ENCODE results near the gene TRPM3. TPM values are rescaled to one million over a fixed set of nuclear protein-coding genes. Genes with fewer than 3 reads are reported as not detected.

The TRPM3 gene
- total RNA-seq, 1 experiment from 2014 or later = not detected

GRCh38 chr9:71090896-71091295 lies 30.5 kb downstream of the TRPM3 start:
- Histone ChIP-seq H3K4me2 (ENCODE audit: low read length) (no peak overlapping the region), H2AFZ (ENCODE audit: low read length) (no peak overlapping the region), H3K27me3 (ENCODE audit: low read length) (no peaks in the 10 kb centered on the region), H3K9me3 (ENCODE audit: low read length) (no peaks in the 10 kb centered on the region), H3K27ac (ENCODE audit: low read length) (no peak overlapping the region), H3K4me3 (ENCODE audit: low read length) (no peak overlapping the region), H3F3A (ENCODE audit: low read length, unreplicated experiment) (no peaks in the 10 kb centered on the region), H3K9me2 (replicated peaks; ENCODE audit: low read length) (no peaks in the 10 kb centered on the region), H4K20me1 (ENCODE audit: low read length) (no peaks in the 10 kb centered on the region), H3K9ac (ENCODE audit: low read length) (no peak overlapping the region), H3K4me1 (ENCODE audit: insufficient read depth, low read length) (no peaks in the 10 kb centered on the region), H3K79me2 (ENCODE audit: low read length) (no peaks in the 10 kb centered on the region), H3K36me3 (ENCODE audit: low read depth, low read length) (no peaks in the 10 kb centered on the region)
- ChIA-PET POLR2A (ENCODE audit: unreplicated experiment) (no interaction called here), CTCF (no interaction called here)
- no peak for DNase-seq
- no TSS peak for BruUV-seq (replicated peaks)
- ATAC-seq = no peak
- TF ChIP-seq EZH2 (IDR thresholded peaks at IDR 0.05; ENCODE audit: low read length, unreplicated experiment) (no peak), CTCF (conservative IDR thresholded peaks at IDR 0.05; ENCODE audit: low read depth, low read length) (no peak), EZH2phosphoT487 (IDR thresholded peaks at IDR 0.05; ENCODE audit: borderline replicate concordance, low read length) (no peak)
- intact Hi-C loops (cut with micrococcal nuclease) = no loop called here

GRCh38 chr9:71079451-71079850 lies 42.0 kb downstream of the TRPM3 start:
- POLR2A ChIA-PET (ENCODE audit: unreplicated experiment) = no interaction called here
- Histone ChIP-seq H3K4me3 (ENCODE audit: low read length) (no peak overlapping the region), H3K9me2 (replicated peaks; ENCODE audit: low read length) (no peaks in the 10 kb centered on the region), H3K4me1 (ENCODE audit: insufficient read depth, low read length) (no peaks in the 10 kb centered on the region), H2AFZ (ENCODE audit: low read length) (no peak overlapping the region), H3K9me3 (ENCODE audit: low read length) (no peaks in the 10 kb centered on the region), H3K27me3 (ENCODE audit: low read length) (no peaks in the 10 kb centered on the region), H3K4me2 (ENCODE audit: low read length) (no peak overlapping the region), H3F3A (ENCODE audit: low read length, unreplicated experiment) (no peaks in the 10 kb centered on the region), H3K9ac (ENCODE audit: low read length) (no peak overlapping the region), H3K27ac (ENCODE audit: low read length) (no peak overlapping the region), H4K20me1 (ENCODE audit: low read length) (no peaks in the 10 kb centered on the region), H3K36me3 (ENCODE audit: low read depth, low read length) (no peaks in the 10 kb centered on the region), H3K79me2 (ENCODE audit: low read length) (no peaks in the 10 kb centered on the region)
- ATAC-seq (no peak), DNase-seq (peak; percentile 4)
- BruUV-seq (replicated peaks) = no TSS peak
- CTCF ChIA-PET = no interaction called here
- intact Hi-C loops (cut with micrococcal nuclease) = no loop called here
- TF ChIP-seq EZH2 (IDR thresholded peaks at IDR 0.05; ENCODE audit: low read length, unreplicated experiment) = no peak
- TF ChIP-seq CTCF (conservative IDR thresholded peaks at IDR 0.05; ENCODE audit: low read depth, low read length) = no peak
- no peak for TF ChIP-seq EZH2phosphoT487 (IDR thresholded peaks at IDR 0.05; ENCODE audit: borderline replicate concordance, low read length)

DNA sequence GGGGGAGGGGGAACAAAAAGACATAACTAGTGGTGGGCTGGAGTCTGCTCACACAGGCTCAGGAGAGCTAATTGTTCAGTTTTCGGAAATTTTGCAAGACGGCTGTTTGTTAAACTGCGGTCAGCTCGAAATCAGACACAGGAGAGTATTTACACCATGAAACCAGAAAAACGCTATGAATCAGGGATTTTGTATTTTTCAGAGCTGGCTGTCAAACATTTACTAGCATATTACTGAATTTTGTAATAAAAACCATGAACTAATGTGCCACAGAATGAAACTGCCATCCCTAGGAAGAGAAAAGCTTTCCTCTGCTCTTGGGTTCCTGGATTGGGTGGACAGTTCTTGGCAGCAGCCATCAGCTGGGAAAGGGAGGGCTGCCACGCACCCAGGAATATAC lies 45.3 kb downstream of the TRPM3 start:
- Histone ChIP-seq H3K4me2 (ENCODE audit: low read length) (no peak overlapping the region), H3K9ac (ENCODE audit: low read length) (no peak overlapping the region), H3K4me3 (ENCODE audit: low read length) (no peak overlapping the region), H3K79me2 (ENCODE audit: low read length) (no peaks in the 10 kb centered on the region), H3K9me3 (ENCODE audit: low read length) (no peaks in the 10 kb centered on the region), H4K20me1 (ENCODE audit: low read length) (no peaks in the 10 kb centered on the region), H2AFZ (ENCODE audit: low read length) (no peak overlapping the region), H3K36me3 (ENCODE audit: low read depth, low read length) (no peaks in the 10 kb centered on the region), H3F3A (ENCODE audit: low read length, unreplicated experiment) (no peaks in the 10 kb centered on the region), H3K27me3 (ENCODE audit: low read length) (no peaks in the 10 kb centered on the region), H3K4me1 (ENCODE audit: insufficient read depth, low read length) (no peaks in the 10 kb centered on the region), H3K27ac (ENCODE audit: low read length) (no peak overlapping the region), H3K9me2 (replicated peaks; ENCODE audit: low read length) (no peaks in the 10 kb centered on the region)
- ChIA-PET POLR2A (ENCODE audit: unreplicated experiment) (no interaction called here), CTCF (no interaction called here)
- intact Hi-C loops (cut with micrococcal nuclease) = no loop called here
- no peak for TF ChIP-seq CTCF (conservative IDR thresholded peaks at IDR 0.05; ENCODE audit: low read depth, low read length)
- TF ChIP-seq EZH2 (IDR thresholded peaks at IDR 0.05; ENCODE audit: low read length, unreplicated experiment) = no peak
- no peak for TF ChIP-seq EZH2phosphoT487 (IDR thresholded peaks at IDR 0.05; ENCODE audit: borderline replicate concordance, low read length)
- DNase-seq = no peak
- no peak for ATAC-seq
- BruUV-seq (replicated peaks) = no TSS peak

Data from PC-3 (cell line).